ENCODE measurements around the gene CST8.

- no peak for TF ChIP-seq EZH2phosphoT487 (IDR thresholded peaks at IDR 0.05; ENCODE audit: borderline replicate concordance, low read depth, low read length)
- TF ChIP-seq, protein P1, sequence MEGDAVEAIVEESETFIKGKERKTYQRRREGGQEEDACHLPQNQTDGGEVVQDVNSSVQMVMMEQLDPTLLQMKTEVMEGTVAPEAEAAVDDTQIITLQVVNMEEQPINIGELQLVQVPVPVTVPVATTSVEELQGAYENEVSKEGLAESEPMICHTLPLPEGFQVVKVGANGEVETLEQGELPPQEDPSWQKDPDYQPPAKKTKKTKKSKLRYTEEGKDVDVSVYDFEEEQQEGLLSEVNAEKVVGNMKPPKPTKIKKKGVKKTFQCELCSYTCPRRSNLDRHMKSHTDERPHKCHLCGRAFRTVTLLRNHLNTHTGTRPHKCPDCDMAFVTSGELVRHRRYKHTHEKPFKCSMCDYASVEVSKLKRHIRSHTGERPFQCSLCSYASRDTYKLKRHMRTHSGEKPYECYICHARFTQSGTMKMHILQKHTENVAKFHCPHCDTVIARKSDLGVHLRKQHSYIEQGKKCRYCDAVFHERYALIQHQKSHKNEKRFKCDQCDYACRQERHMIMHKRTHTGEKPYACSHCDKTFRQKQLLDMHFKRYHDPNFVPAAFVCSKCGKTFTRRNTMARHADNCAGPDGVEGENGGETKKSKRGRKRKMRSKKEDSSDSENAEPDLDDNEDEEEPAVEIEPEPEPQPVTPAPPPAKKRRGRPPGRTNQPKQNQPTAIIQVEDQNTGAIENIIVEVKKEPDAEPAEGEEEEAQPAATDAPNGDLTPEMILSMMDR (conservative IDR thresholded peaks at IDR 0.05; ENCODE audit: low read length), result no peak
Observed at GRCh38 chr20:23513164-23513563, 22.2 kb downstream of the CST8 start.
